Uterus (tissue), 2 donors: ENCODE results near the gene MATCAP1.

Source experiments
- CTCF ChIP-seq, 4 experiments: fragments of 200-600 bp in 2 of 4; fragments of 450-650 bp in 2 of 4; sonication (generic) in 2 of 4; IDR thresholded peaks; one replicate each; pipeline ENCODE4 v1.5.1; 2016 to 2019; ENCODE audit warnings: antibody characterized with exemption in 4 of 4, mild to moderate bottlenecking in 2 of 4, moderate library complexity in 1 of 4
- POLR2A ChIP-seq, 2 donors: fragments of 450-650 bp; IDR thresholded peaks; one replicate each; pipeline ENCODE4 v1.6.1; 2016; ENCODE audit warnings: antibody characterized with exemption in 2 of 2, mild to moderate bottlenecking in 1 of 2, moderate library complexity in 1 of 2

GRCh38 chr16:67190041-67190440 is 6.3 kb upstream of the MATCAP1 start, which contains the start of gene EXOC3L1:
- TF ChIP-seq CTCF (IDR thresholded peaks at IDR 0.05) (no peak), POLR2A (IDR thresholded peaks at IDR 0.05) (no peak)
